ENCODE data around the gene RASAL1. TPM values are rescaled to one million over a fixed set of nuclear protein-coding genes. Genes with fewer than 3 reads are reported as not detected.

RASAL1 gene
- total RNA-seq, 8 experiments from 2014 or later = 0.16 to 0.49 (median 0.30) TPM; not detected in 2

GRCh38 chr12:113056631-113057488 lies 78.7 kb downstream of the RASAL1 start, which contains the start of gene DTX1:
Gene DTX1, plus strand, starts transcription at chr12:113056730. Its CDS starts 1,463 bp downstream, at chr12:113058193.
- peaks cover 4 to 7% of the 10 kb centered on the region in 2 donors for H3K4me1 ChIP-seq (replicated peaks in 1 of 2)
- in situ Hi-C loops (cut with MboI; ENCODE audit: low pct_unique_long_range_greater_than_20kb in 2 of 9, low sequenced_read_pairs in 9 of 9, unreplicated experiment in 9 of 9) = loop anchor here in 4 of 9 experiments (10.0 to 25.0 kb wide), 2 partner anchors 105 to 108 kb away; no protein-coding TSS in a partner anchor
- peak; percentile 68 to 84 (median 74) for ATAC-seq (replicated peaks in 6 of 8)
- H3K27ac ChIP-seq = peak within 1 kb of the TSS; percentile 57 to 67
- H3K4me3 ChIP-seq = peak within 1 kb of the TSS; percentile 53 to 97 (median 64)
- 0% methylated on average over 2 of the region's 94 CpGs; no CpG with 5 or more reads in 9 of the 10 experiments for WGBS, 10 experiments

DNA sequence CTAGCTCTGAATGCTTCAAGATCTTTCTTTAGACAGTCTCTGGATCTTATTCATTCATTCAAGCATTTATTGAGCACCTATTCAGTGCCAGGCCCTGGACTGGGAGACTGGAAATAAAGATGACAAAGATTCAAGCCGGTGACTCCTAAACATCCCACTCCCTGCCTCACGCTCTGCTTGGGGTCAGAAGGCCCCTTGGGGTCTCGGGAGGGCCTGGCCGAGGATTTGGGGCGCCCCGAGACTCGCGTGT lies 79.3 kb downstream of the RASAL1 start:
- peak in 3 of 8 experiments; percentile 6 to 15 (median 9) for ATAC-seq (replicated peaks in 6 of 8)
- Histone ChIP-seq H3K4me3 (peak overlapping the region; percentile 53 to 97 (median 64)), H3K4me1 (replicated peaks in 1 of 2) (peaks cover 4 to 7% of the 10 kb centered on the region in 2 donors), H3K27ac (peak overlapping the region; percentile 57 to 67)
- 0 to 33% (median 25%) methylated on average over 1 to 4 of the region's 8 CpGs; no CpG with 5 or more reads in 7 of the 10 experiments for WGBS, 10 experiments
- in situ Hi-C loops (cut with MboI; ENCODE audit: low pct_unique_long_range_greater_than_20kb in 2 of 9, low sequenced_read_pairs in 9 of 9, unreplicated experiment in 9 of 9) = loop anchor here in 4 of 9 experiments (10.0 to 25.0 kb wide), 2 partner anchors 106 to 108 kb away; no protein-coding TSS in a partner anchor

DNA sequence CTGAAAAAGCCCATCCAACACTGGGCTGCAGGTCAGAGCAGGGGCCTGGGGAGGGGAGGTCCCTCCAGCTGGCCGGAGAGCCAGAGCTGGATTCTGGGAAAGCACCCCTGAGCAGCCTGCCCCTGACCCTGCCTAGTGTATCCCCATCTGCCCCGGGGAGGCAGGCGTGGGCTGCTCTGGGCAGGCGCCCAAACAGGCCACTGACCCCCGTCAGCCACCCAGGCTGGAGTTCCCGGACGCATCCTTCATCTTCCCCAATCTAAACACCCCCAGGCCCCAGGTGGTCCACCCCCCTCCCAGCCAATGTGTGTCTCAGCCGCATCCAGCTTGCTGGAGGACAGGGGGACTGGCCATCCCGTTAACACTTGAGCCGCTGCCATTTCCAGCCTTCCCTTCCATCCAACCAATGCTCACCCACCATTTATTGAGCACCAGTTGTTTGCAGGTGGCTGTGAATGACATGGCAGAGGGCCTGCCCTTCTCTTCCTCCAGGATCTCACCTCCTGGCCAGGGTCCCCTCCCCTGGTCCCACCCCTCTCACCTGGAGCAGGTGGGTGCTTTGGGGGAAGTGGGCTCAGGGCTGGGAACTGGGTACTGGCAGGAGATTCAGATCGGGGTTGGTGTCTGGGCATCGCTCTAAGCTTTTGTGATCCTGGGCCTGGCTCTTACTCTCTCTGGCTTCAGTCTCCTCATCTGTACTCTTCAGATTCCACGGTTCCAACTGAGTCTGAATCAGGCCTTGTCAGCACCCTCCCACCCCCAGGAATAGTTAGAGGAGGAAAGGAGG lies 79.8 kb downstream of the RASAL1 start:
- H3K4me3 ChIP-seq = peak overlapping the region; percentile 53 to 97 (median 64)
- ATAC-seq (replicated peaks in 6 of 8) = no peak
- 0 to 73% (median 33%) methylated on average over 2 to 3 of the region's 13 CpGs; no CpG with 5 or more reads in 7 of the 10 experiments for WGBS, 10 experiments
- H3K27ac ChIP-seq = no peak overlapping the region
- in situ Hi-C loops (cut with MboI; ENCODE audit: low pct_unique_long_range_greater_than_20kb in 2 of 9, low sequenced_read_pairs in 9 of 9, unreplicated experiment in 9 of 9) = loop anchor here in 4 of 9 experiments (10.0 to 25.0 kb wide), 2 partner anchors 107 to 109 kb away; no protein-coding TSS in a partner anchor
- H3K4me1 ChIP-seq (replicated peaks in 1 of 2) = peaks cover 4 to 7% of the 10 kb centered on the region in 2 donors

- in situ Hi-C loops (cut with MboI; ENCODE audit: low pct_unique_long_range_greater_than_20kb in 2 of 9, low sequenced_read_pairs in 9 of 9, unreplicated experiment in 9 of 9) = loop anchor here in 4 of 9 experiments (10.0 to 25.0 kb wide), 2 partner anchors 107 to 110 kb away; no protein-coding TSS in a partner anchor
- H3K27ac ChIP-seq = no peak overlapping the region
- H3K4me3 ChIP-seq = no peak overlapping the region
- peaks cover 4 to 7% of the 10 kb centered on the region in 2 donors for H3K4me1 ChIP-seq (replicated peaks in 1 of 2)
- WGBS, 10 experiments = 36 to 73% (median 55%) methylated on average over 1 to 4 of the region's 4 CpGs; no CpG with 5 or more reads in 3 of the 10 experiments
- ATAC-seq (replicated peaks in 6 of 8) = no peak
These were observed 80.5 kb downstream of the RASAL1 start for GRCh38 chr12:113054948-113055486.

- no peak overlapping the region for H3K4me3 ChIP-seq
- no peak overlapping the region for H3K27ac ChIP-seq
- WGBS, 10 experiments = 0 to 50% (median 20%) methylated on average over 1 to 2 of the region's 4 CpGs; no CpG with 5 or more reads in 4 of the 10 experiments
- ATAC-seq (replicated peaks in 6 of 8) = no peak
- in situ Hi-C loops (cut with MboI; ENCODE audit: low pct_unique_long_range_greater_than_20kb in 2 of 9, low sequenced_read_pairs in 9 of 9, unreplicated experiment in 9 of 9) = loop anchor here in 4 of 9 experiments (10.0 to 25.0 kb wide), 2 partner anchors 110 to 112 kb away; no protein-coding TSS in a partner anchor
- peaks cover 0 to 4% of the 10 kb centered on the region in 2 donors for H3K4me1 ChIP-seq (replicated peaks in 1 of 2)
These were observed 83.2 kb downstream of the RASAL1 start for GRCh38 chr12:113052326-113052725.

- in situ Hi-C loops (cut with MboI; ENCODE audit: low pct_unique_long_range_greater_than_20kb in 2 of 9, low sequenced_read_pairs in 9 of 9, unreplicated experiment in 9 of 9) = loop anchor here in 4 of 9 experiments (10.0 to 25.0 kb wide), 2 partner anchors 111 to 113 kb away; no protein-coding TSS in a partner anchor
- WGBS, 10 experiments = 0 to 100% (median 43%) methylated on average over 1 to 3 of the region's 4 CpGs; no CpG with 5 or more reads in 4 of the 10 experiments
- no peak overlapping the region for H3K4me3 ChIP-seq
These were observed 83.8 kb downstream of the RASAL1 start for GRCh38 chr12:113051759-113052158.

DNA sequence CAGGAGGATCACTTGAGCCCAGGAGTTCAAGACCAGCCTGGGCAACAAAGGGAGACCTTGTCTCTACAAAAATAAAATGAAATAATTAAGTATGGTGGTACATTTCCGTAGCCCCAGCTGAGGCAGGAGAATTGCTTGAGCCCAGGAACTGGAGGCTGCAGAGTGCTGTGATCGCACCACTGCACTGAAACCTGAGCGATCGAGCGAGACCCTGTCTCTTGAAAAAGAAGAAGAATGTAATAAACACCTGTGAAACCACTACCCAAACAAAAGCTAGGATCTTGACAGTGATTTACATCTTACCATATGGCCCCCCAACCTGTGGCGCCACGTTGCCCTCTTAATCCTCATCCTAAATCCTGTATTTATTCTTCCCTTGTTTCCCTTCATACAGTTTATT lies 84.8 kb downstream of the RASAL1 start:
- in situ Hi-C loops (cut with MboI; ENCODE audit: low pct_unique_long_range_greater_than_20kb in 2 of 9, low sequenced_read_pairs in 9 of 9, unreplicated experiment in 9 of 9) = loop anchor here in 4 of 9 experiments (10.0 to 25.0 kb wide), 2 partner anchors 112 to 114 kb away; no protein-coding TSS in a partner anchor
- WGBS, 10 experiments = 0 to 100% (median 81%) methylated on average over 1 to 7 of the region's 7 CpGs; no CpG with 5 or more reads in 2 of the 10 experiments
- no peak overlapping the region for H3K27ac ChIP-seq
- no peak overlapping the region for H3K4me3 ChIP-seq
- ATAC-seq (replicated peaks in 6 of 8) = no peak
- H3K4me1 ChIP-seq (replicated peaks in 1 of 2) = peaks cover 0 to 2% of the 10 kb centered on the region in 2 donors

More at GRCh38 chr12:113051759-113052158, 83.8 kb downstream of the RASAL1 start:
- peaks cover 0 to 4% of the 10 kb centered on the region in 2 donors for H3K4me1 ChIP-seq (replicated peaks in 1 of 2)
- ATAC-seq (replicated peaks in 6 of 8) = peak in 1 of 8 experiments; percentile 13
- H3K27ac ChIP-seq = no peak overlapping the region

DNA sequence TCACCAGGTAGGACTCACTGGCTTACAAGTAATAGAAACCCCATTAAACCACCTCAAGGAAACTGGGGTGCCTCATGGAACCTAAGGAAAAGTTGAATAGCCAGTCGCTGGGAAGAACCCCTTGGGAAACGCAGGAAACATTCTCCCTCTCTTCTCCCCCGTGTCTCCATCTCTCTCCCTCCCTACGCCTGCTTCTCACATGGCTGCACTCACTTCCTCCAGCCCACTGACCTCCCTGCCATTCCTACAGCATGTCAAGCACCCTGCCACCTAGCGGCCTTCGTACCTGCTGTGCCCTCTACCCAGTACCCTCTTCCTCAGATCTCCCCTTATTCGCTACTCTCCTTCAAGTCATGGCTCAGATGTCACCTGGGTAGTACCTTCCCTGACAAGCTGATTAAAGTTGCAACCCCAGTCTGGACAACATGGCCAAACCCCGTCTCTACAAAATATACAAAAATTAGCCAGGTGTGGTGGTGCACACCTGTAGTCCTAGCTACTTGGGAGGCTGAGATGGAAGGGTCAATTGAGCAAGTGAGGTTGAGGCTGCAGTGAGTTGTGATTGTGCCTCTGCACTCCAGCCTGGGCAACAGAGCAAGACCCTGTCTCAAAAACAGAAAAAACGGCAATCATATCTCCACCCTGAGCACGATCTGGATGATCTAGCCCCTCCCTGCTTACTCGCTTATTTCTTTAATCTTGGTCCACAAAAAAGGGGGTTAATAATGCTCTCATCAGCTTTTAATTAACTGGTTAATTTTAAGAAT lies 85.4 kb downstream of the RASAL1 start:
- Histone ChIP-seq H3K4me1 (replicated peaks in 1 of 2) (no peaks in the 10 kb centered on the region), H3K4me3 (no peak overlapping the region), H3K27ac (no peak overlapping the region)
- WGBS, 10 experiments = 39 to 67% (median 58%) methylated on average over 1 to 8 of the region's 11 CpGs; no CpG with 5 or more reads in 3 of the 10 experiments
- peak in 1 of 8 experiments; percentile 56 for ATAC-seq (replicated peaks in 6 of 8)
- in situ Hi-C loops (cut with MboI; ENCODE audit: low pct_unique_long_range_greater_than_20kb in 2 of 9, low sequenced_read_pairs in 9 of 9, unreplicated experiment in 9 of 9) = loop anchor here in 7 of 9 experiments (10.0 to 25.0 kb wide), 4 partner anchors 105 to 125 kb away; no protein-coding TSS in a partner anchor

Other genes starting within 250 kb of the RASAL1 start
- gene OAS1, start 228.8 kb downstream of the RASAL1 start, total RNA-seq = 100 to 1,000 TPM in 1 of 8 experiments, 10 to 100 TPM in 3, 1 to 10 TPM in 1, under 1 TPM in 3; 0.05 to 252 (median 10.6) TPM
- 10 to 100 TPM in 2 of 8 experiments, 1 to 10 TPM in 2, under 1 TPM in 4; 0.05 to 20.9 (median 2.7) TPM for gene OAS3, start 197.3 kb downstream of the RASAL1 start, total RNA-seq
- gene OAS2, start 157.2 kb downstream of the RASAL1 start, total RNA-seq = 10 to 100 TPM in 2 of 8 experiments, 1 to 10 TPM in 2, under 1 TPM in 3, not detected in 1; 0.14 to 78.4 (median 1.1) TPM
- 10 to 100 TPM in 6 of 8 experiments, 1 to 10 TPM in 1, under 1 TPM in 1; 0.87 to 21.9 (median 16.4) TPM for gene DTX1, start 79.0 kb downstream of the RASAL1 start, total RNA-seq
- 1 to 10 TPM in 1 of 8 experiments, under 1 TPM in 5, not detected in 2; 0.22 to 2.1 (median 0.44) TPM for gene CFAP73, start 14.0 kb upstream of the RASAL1 start, total RNA-seq
- 10 to 100 TPM; 19.2 to 57.8 (median 36.7) TPM for gene DDX54, start 49.7 kb upstream of the RASAL1 start, total RNA-seq
- gene RITA1, start 50.0 kb upstream of the RASAL1 start, total RNA-seq = 10 to 100 TPM in 7 of 8 experiments, 1 to 10 TPM in 1; 9.5 to 26.5 (median 15.8) TPM
- gene TPCN1, start 85.7 kb upstream of the RASAL1 start, total RNA-seq = 10 to 100 TPM in 4 of 8 experiments, 1 to 10 TPM in 4; 2.7 to 39.8 (median 11.2) TPM
- 100 to 1,000 TPM in 1 of 8 experiments, 10 to 100 TPM in 2, 1 to 10 TPM in 5; 2.2 to 165 (median 4.9) TPM for gene SLC8B1, start 199.3 kb upstream of the RASAL1 start, total RNA-seq
- 10 to 100 TPM in 4 of 8 experiments, 1 to 10 TPM in 4; 5.2 to 73.8 (median 9.9) TPM for gene PLBD2, start 222.8 kb upstream of the RASAL1 start, total RNA-seq

Data from motor neuron (in vitro differentiated cells).